ENCODE data around the gene GNGT1. TPM values are rescaled to one million over a fixed set of nuclear protein-coding genes. Genes with fewer than 3 reads are reported as not detected.

The GNGT1 gene
- total RNA-seq, 1 donor from 2014 or later, result not detected

Other genes with a start within 250 kb of the GNGT1 start
- 4.1 TPM for gene TFPI2, start 15.8 kb upstream of the GNGT1 start, total RNA-seq
- gene GNG11, start 15.2 kb downstream of the GNGT1 start, total RNA-seq, result 26.3 TPM
- gene BET1, start 97.8 kb downstream of the GNGT1 start, total RNA-seq, result 26.4 TPM

All from sciatic nerve (tissue), 1 donor.